ENCODE measurements around the gene GSKIP.

GSKIP gene

GRCh38 chr14:96363751-96364336 is 518 bp downstream of the GSKIP start:
- H3K4me2 ChIP-seq (ENCODE audit: low read length, poor library complexity, severe bottlenecking): peak overlapping the region; percentile 90
- peak overlapping the region; percentile 87 to 97 for H3K4me3 ChIP-seq (ENCODE audit: insufficient read depth in 1 of 2, low read depth in 1 of 2, low read length in 2 of 2)
- H3K9me3 ChIP-seq (ENCODE audit: control insufficient read depth, low read length): no peaks in the 10 kb centered on the region
- peak; percentile 70 for DNase-seq
- under 1% methylated on average over 38 of the region's 38 CpGs for WGBS
- H3K18ac ChIP-seq (ENCODE audit: low read depth in 1 of 2, low read length in 2 of 2): peak overlapping the region; percentile 48 to 77
- H2BK15ac ChIP-seq (ENCODE audit: low read depth, poor library complexity, severe bottlenecking): peak overlapping the region; percentile 77
- no peaks in the 10 kb centered on the region for H3K36me3 ChIP-seq (ENCODE audit: control insufficient read depth in 1 of 2, insufficient read depth in 2 of 2, low read depth in 1 of 2, low read length in 2 of 2)
- H3K14ac ChIP-seq (ENCODE audit: low read length in 2 of 2): peak overlapping the region in 1 of 2 experiments; percentile 18
- H3K23ac ChIP-seq (ENCODE audit: low read length in 2 of 2): peak overlapping the region in 1 of 2 experiments; percentile 91
- peak overlapping the region; percentile 55 for H3K27ac ChIP-seq (ENCODE audit: low read length, poor library complexity, severe bottlenecking)
- H2BK120ac ChIP-seq (ENCODE audit: low read depth, low read length): no peak overlapping the region
- no peaks in the 10 kb centered on the region for H3K27me3 ChIP-seq (ENCODE audit: control insufficient read depth in 1 of 2, insufficient read depth in 1 of 2, low read length in 2 of 2)
- no peak overlapping the region for H2BK12ac ChIP-seq (ENCODE audit: low read length in 2 of 2)
- H3K9ac ChIP-seq (ENCODE audit: low read length): peak overlapping the region; percentile 93
- H2AFZ ChIP-seq (ENCODE audit: low read depth, low read length): peak overlapping the region; percentile 83
- no peak overlapping the region for H2AK5ac ChIP-seq (ENCODE audit: low read length, severe bottlenecking)
- peaks cover 4% of the 10 kb centered on the region for H3K4me1 ChIP-seq (ENCODE audit: control insufficient read depth, insufficient read depth, low read depth, low read length)
- peak overlapping the region; percentile 61 for H2BK5ac ChIP-seq (ENCODE audit: low read depth, low read length, poor library complexity, severe bottlenecking)
- H4K8ac ChIP-seq (ENCODE audit: low read length): no peak overlapping the region
- H3K79me1 ChIP-seq (replicated peaks; ENCODE audit: low read length, poor library complexity, severe bottlenecking): peaks cover 16% of the 10 kb centered on the region
- H3K4ac ChIP-seq (ENCODE audit: low read depth in 1 of 2, low read length in 2 of 2): peak overlapping the region in 1 of 2 experiments; percentile 85
- no peak overlapping the region for H4K91ac ChIP-seq (ENCODE audit: low read length)

GRCh38 chr14:96364962-96365361 is 1.6 kb downstream of the GSKIP start:
- WGBS: 95% methylated on average over 1 of the region's 1 CpG
- no peak overlapping the region for H2BK120ac ChIP-seq (ENCODE audit: low read depth, low read length)

GRCh38 chr14:96368534-96368933 is 5.2 kb downstream of the GSKIP start:
- no peak overlapping the region for H3K4ac ChIP-seq (ENCODE audit: low read depth in 1 of 2, low read length in 2 of 2)
- H3K4me2 ChIP-seq (ENCODE audit: low read length, poor library complexity, severe bottlenecking): no peak overlapping the region
- peaks cover 17% of the 10 kb centered on the region for H3K79me1 ChIP-seq (replicated peaks; ENCODE audit: low read length, poor library complexity, severe bottlenecking)
- H2AK5ac ChIP-seq (ENCODE audit: low read length, severe bottlenecking): no peak overlapping the region
- H2BK120ac ChIP-seq (ENCODE audit: low read depth, low read length): no peak overlapping the region
- no peak overlapping the region for H3K14ac ChIP-seq (ENCODE audit: low read length in 2 of 2)
- no peaks in the 10 kb centered on the region for H3K9me3 ChIP-seq (ENCODE audit: control insufficient read depth, low read length)
- H4K91ac ChIP-seq (ENCODE audit: low read length): no peak overlapping the region
- WGBS: 100% methylated on average over 1 of the region's 1 CpG
- peaks cover 2% of the 10 kb centered on the region for H3K4me1 ChIP-seq (ENCODE audit: control insufficient read depth, insufficient read depth, low read depth, low read length)
- no peak overlapping the region for H4K8ac ChIP-seq (ENCODE audit: low read length)
- H3K27me3 ChIP-seq (ENCODE audit: control insufficient read depth in 1 of 2, insufficient read depth in 1 of 2, low read length in 2 of 2): no peaks in the 10 kb centered on the region
- no peak overlapping the region for H3K18ac ChIP-seq (ENCODE audit: low read depth in 1 of 2, low read length in 2 of 2)
- no peak overlapping the region for H3K4me3 ChIP-seq (ENCODE audit: insufficient read depth in 1 of 2, low read depth in 1 of 2, low read length in 2 of 2)
- no peak overlapping the region for H3K9ac ChIP-seq (ENCODE audit: low read length)
- no peak overlapping the region for H2BK12ac ChIP-seq (ENCODE audit: low read length in 2 of 2)
- no peak overlapping the region for H3K23ac ChIP-seq (ENCODE audit: low read length in 2 of 2)
- no peak for DNase-seq
- no peak overlapping the region for H2BK15ac ChIP-seq (ENCODE audit: low read depth, poor library complexity, severe bottlenecking)
- peaks cover 0 to 3% of the 10 kb centered on the region in 2 experiments for H3K36me3 ChIP-seq (ENCODE audit: control insufficient read depth in 1 of 2, insufficient read depth in 2 of 2, low read depth in 1 of 2, low read length in 2 of 2)
- no peak overlapping the region for H2AFZ ChIP-seq (ENCODE audit: low read depth, low read length)
- no peak overlapping the region for H3K27ac ChIP-seq (ENCODE audit: low read length, poor library complexity, severe bottlenecking)
- no peak overlapping the region for H2BK5ac ChIP-seq (ENCODE audit: low read depth, low read length, poor library complexity, severe bottlenecking)

More at GRCh38 chr14:96364962-96365361, 1.6 kb downstream of the GSKIP start:
- Histone ChIP-seq H3K14ac (ENCODE audit: low read length in 2 of 2) (no peak overlapping the region), H3K23ac (ENCODE audit: low read length in 2 of 2) (no peak overlapping the region), H3K9me3 (ENCODE audit: control insufficient read depth, low read length) (no peaks in the 10 kb centered on the region), H3K9ac (ENCODE audit: low read length) (peak overlapping the region; percentile 93), H3K27ac (ENCODE audit: low read length, poor library complexity, severe bottlenecking) (no peak overlapping the region), H3K4me2 (ENCODE audit: low read length, poor library complexity, severe bottlenecking) (no peak overlapping the region), H4K8ac (ENCODE audit: low read length) (no peak overlapping the region), H2BK15ac (ENCODE audit: low read depth, poor library complexity, severe bottlenecking) (no peak overlapping the region), H3K4ac (ENCODE audit: low read depth in 1 of 2, low read length in 2 of 2) (no peak overlapping the region), H2BK5ac (ENCODE audit: low read depth, low read length, poor library complexity, severe bottlenecking) (no peak overlapping the region), H2BK12ac (ENCODE audit: low read length in 2 of 2) (no peak overlapping the region), H3K36me3 (ENCODE audit: control insufficient read depth in 1 of 2, insufficient read depth in 2 of 2, low read depth in 1 of 2, low read length in 2 of 2) (peaks cover 0 to 3% of the 10 kb centered on the region in 2 experiments), H2AFZ (ENCODE audit: low read depth, low read length) (no peak overlapping the region), H3K4me1 (ENCODE audit: control insufficient read depth, insufficient read depth, low read depth, low read length) (peaks cover 4% of the 10 kb centered on the region), H3K4me3 (ENCODE audit: insufficient read depth in 1 of 2, low read depth in 1 of 2, low read length in 2 of 2) (peak overlapping the region in 1 of 2 experiments; percentile 97), H2AK5ac (ENCODE audit: low read length, severe bottlenecking) (no peak overlapping the region), H3K79me1 (replicated peaks; ENCODE audit: low read length, poor library complexity, severe bottlenecking) (peaks cover 18% of the 10 kb centered on the region), H4K91ac (ENCODE audit: low read length) (no peak overlapping the region), H3K18ac (ENCODE audit: low read depth in 1 of 2, low read length in 2 of 2) (no peak overlapping the region), H3K27me3 (ENCODE audit: control insufficient read depth in 1 of 2, insufficient read depth in 1 of 2, low read length in 2 of 2) (no peaks in the 10 kb centered on the region)
- no peak for DNase-seq

GRCh38 chr14:96370528-96370927 is 7.2 kb downstream of the GSKIP start:
- WGBS: 92% methylated on average over 4 of the region's 5 CpGs
- no peaks in the 10 kb centered on the region for H3K27me3 ChIP-seq (ENCODE audit: control insufficient read depth in 1 of 2, insufficient read depth in 1 of 2, low read length in 2 of 2)
- no peak overlapping the region for H4K8ac ChIP-seq (ENCODE audit: low read length)

More at GRCh38 chr14:96370528-96370927, 7.2 kb downstream of the GSKIP start:
- Histone ChIP-seq H3K14ac (ENCODE audit: low read length in 2 of 2) (no peak overlapping the region), H2AK5ac (ENCODE audit: low read length, severe bottlenecking) (no peak overlapping the region), H3K4me1 (ENCODE audit: control insufficient read depth, insufficient read depth, low read depth, low read length) (no peaks in the 10 kb centered on the region), H3K9ac (ENCODE audit: low read length) (no peak overlapping the region), H3K4me2 (ENCODE audit: low read length, poor library complexity, severe bottlenecking) (no peak overlapping the region), H3K27ac (ENCODE audit: low read length, poor library complexity, severe bottlenecking) (no peak overlapping the region), H4K91ac (ENCODE audit: low read length) (no peak overlapping the region), H2BK120ac (ENCODE audit: low read depth, low read length) (no peak overlapping the region), H2BK5ac (ENCODE audit: low read depth, low read length, poor library complexity, severe bottlenecking) (no peak overlapping the region), H3K36me3 (ENCODE audit: control insufficient read depth in 1 of 2, insufficient read depth in 2 of 2, low read depth in 1 of 2, low read length in 2 of 2) (peaks cover 0 to 3% of the 10 kb centered on the region in 2 experiments), H2AFZ (ENCODE audit: low read depth, low read length) (no peak overlapping the region), H3K4ac (ENCODE audit: low read depth in 1 of 2, low read length in 2 of 2) (no peak overlapping the region), H3K79me1 (replicated peaks; ENCODE audit: low read length, poor library complexity, severe bottlenecking) (peaks cover 19% of the 10 kb centered on the region), H3K9me3 (ENCODE audit: control insufficient read depth, low read length) (no peaks in the 10 kb centered on the region), H2BK15ac (ENCODE audit: low read depth, poor library complexity, severe bottlenecking) (no peak overlapping the region), H3K23ac (ENCODE audit: low read length in 2 of 2) (no peak overlapping the region), H3K18ac (ENCODE audit: low read depth in 1 of 2, low read length in 2 of 2) (no peak overlapping the region), H2BK12ac (ENCODE audit: low read length in 2 of 2) (no peak overlapping the region), H3K4me3 (ENCODE audit: insufficient read depth in 1 of 2, low read depth in 1 of 2, low read length in 2 of 2) (no peak overlapping the region)
- DNase-seq: no peak
